H1 (cell line): ENCODE results near the gene ZNF692. TPM values are rescaled to one million over a fixed set of nuclear protein-coding genes. Genes with fewer than 3 reads are reported as not detected.
A peak's percentile ranks its signal among the peaks of the same experiment; 100 is the strongest.

Experiments used
- ATF2 ChIP-seq: IDR thresholded peaks from 2 replicates; pipeline ENCODE4 v1.6.1; 2012; ENCODE audit warnings: low read length, inconsistent platforms
- BRCA1 ChIP-seq: IDR thresholded peaks from 2 replicates; pipeline ENCODE4 v1.6.1; 2012; ENCODE audit warnings: low read depth, low read length, improper control_type of control experiment
- CHD7 ChIP-seq: fragments of 300-600 bp; sonication (generic); IDR thresholded peaks from 2 replicates; pipeline ENCODE4 v1.7.1; 2012; ENCODE audit warnings: low read length, moderate library complexity, mild to moderate bottlenecking, inconsistent platforms; ENCODE audit not compliant: insufficient replicate concordance
- NANOG ChIP-seq: IDR thresholded peaks from 2 replicates; pipeline ENCODE4 v1.6.1; 2011; ENCODE audit warnings: low read length, low read depth, mild to moderate bottlenecking, inconsistent platforms; ENCODE audit not compliant: insufficient read depth, poor library complexity, severe bottlenecking
- PHF8 ChIP-seq: fragments of 200-600 bp; sonication (generic); conservative IDR thresholded peaks from 2 replicates; pipeline ENCODE4 v1.7.1; 2012; ENCODE audit warnings: low read depth, mild to moderate bottlenecking, inconsistent platforms, low read length, moderate library complexity
- POLR2A ChIP-seq, 2 experiments: IDR thresholded peaks; 1 replicate in 1 of 2; 2 replicates in 1 of 2; pipeline ENCODE4 v1.6.1; 2011; ENCODE audit warnings: low read depth in 2 of 2, low read length in 2 of 2, mild to moderate bottlenecking in 2 of 2; ENCODE audit errors: control extremely low read depth in 1 of 2
- POLR2AphosphoS5 ChIP-seq: IDR thresholded peaks from 2 replicates; pipeline ENCODE4 v1.6.1; 2011; ENCODE audit warnings: low read depth, low read length
- RFX5 ChIP-seq: IDR thresholded peaks from 2 replicates; pipeline ENCODE4 v1.6.1; 2011; ENCODE audit warnings: low read depth, low read length, improper control_type of control experiment, borderline replicate concordance
- polyA plus RNA-seq, 7 experiments: library from polyadenylated mRNA; depleted of rRNA in 3 of 7; stranded (reverse) in 5 of 7; unstranded in 2 of 7; fragments of >200 nt in 5 of 7; fragments of 200-250 nt in 2 of 7; gene quantifications; 1 replicate in 5 of 7; 2 replicates in 1 of 7; 4 replicates in 1 of 7; pipeline versions ENCODE4 v1.2.1 to v1.2.3, GENCODE V29; 2011 to 2013; ENCODE audit warnings: missing spikeins in 2 of 7, mixed read lengths in 2 of 7
- total RNA-seq: library from RNA; stranded (reverse); fragmentation: NEBNext Ultra II Directional; extraction: Animal tissue kit (Norgen Biotek cat#: 25700); gene quantifications from 2 replicates; pipeline ENCODE4 v1.2.1, GENCODE V29; 2021

Gene ZNF692
- total and polyA plus RNA-seq, 2 of the 8 experiments (the other 6 are each of a cell fraction or from before 2014, with no cell fraction given), result 38.4 to 52.3 TPM

- no peak for TF ChIP-seq CHD7
- TF ChIP-seq POLR2A (IDR thresholded peaks at IDR 0.05; ENCODE audit: control extremely low read depth in 1 of 2, low read depth in 2 of 2, low read length in 2 of 2), result peak in 1 of 2 experiments; percentile 55; a peak in 1 of 3 replicates
- peak; percentile 32; the same call in 1 of the 2 replicates for TF ChIP-seq POLR2AphosphoS5
- no peak for TF ChIP-seq ATF2
- TF ChIP-seq BRCA1, result no peak
- TF ChIP-seq RFX5, result no peak
- TF ChIP-seq NANOG, result no peak
- no peak for TF ChIP-seq PHF8
Observed at GRCh38 chr1:248906753-248907661, 48.1 kb upstream of the ZNF692 start (continued).
